NCI-H1417 treated with DMSO at 0.1 percent for 48 hours (cell line): ENCODE data around the gene PDIK1L.

ENCODE experiments used
- DNase-seq: peaks from one replicate; lab custom pipeline; 2025; lab: John Stamatoyannopoulos, UW

The PDIK1L gene

DNA sequence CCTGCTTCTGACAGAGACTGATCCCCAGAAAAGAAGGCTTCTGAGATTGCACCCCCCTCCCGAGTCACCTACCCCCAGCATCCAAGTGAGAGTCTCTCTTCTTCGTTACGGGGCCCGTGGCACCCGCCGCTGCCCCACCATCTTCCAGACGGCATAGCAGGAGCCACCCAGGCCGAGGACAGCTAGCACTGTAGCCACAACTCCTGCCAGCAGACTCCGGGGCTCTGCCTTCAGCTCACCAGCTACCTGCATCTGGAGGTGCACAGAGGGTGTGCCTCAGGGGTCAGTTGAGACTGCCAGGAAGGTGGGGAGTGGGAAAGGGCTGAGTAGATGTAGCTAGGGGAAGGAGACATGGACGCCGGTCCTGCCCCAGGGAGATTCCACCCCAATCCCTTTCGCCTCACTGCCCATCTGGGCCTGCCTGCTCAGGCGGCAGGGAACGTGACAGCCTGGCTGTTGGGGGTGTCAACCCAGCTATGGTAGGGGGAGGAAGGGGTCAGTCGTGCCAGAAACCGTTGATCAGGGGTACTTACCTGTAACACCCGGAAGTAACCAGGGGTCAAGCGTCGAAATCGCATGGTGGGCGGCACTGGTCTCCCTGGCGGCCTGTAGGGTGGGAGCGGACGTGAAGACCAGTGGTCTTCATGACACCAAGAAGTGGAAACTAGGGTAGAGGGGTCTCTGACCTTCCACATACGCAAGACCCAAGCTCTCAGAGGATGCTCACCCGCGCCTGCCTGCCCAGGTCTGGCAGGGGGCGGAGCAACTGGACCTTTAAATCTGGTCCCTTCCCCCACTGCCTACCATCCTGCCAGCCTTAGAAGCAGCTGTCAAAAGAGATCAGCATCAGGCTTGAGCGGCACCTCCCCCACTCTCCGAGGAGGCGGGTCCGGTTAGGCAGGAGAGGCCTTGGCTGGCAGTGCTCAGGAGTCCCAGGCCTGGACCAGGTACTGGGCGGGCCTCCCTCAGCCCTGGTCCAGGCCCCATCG, 59.8 kb downstream of the PDIK1L start, which contains the start of gene ZNF593OS:
ZNF593OS (minus strand) TSS at position 749 of the 989 bp plus-strand sequence; CDS start at position 578, 171 bp downstream.
- DNase-seq = no peak
